Thyroid gland (tissue), 4 donors: ENCODE measurements around the gene JADE3.

Experiments used
- CTCF ChIP-seq, 6 experiments: fragments of 200-600 bp in 3 of 6; fragments of 450-650 bp in 3 of 6; sonication (generic) in 3 of 6; IDR thresholded peaks; one replicate each; pipeline ENCODE4 v1.5.1; 2016 to 2019; ENCODE audit warnings: antibody characterized with exemption in 6 of 6, mild to moderate bottlenecking in 2 of 6, inconsistent platforms in 1 of 6, moderate library complexity in 1 of 6
- POLR2A ChIP-seq, 2 donors: fragments of 450-650 bp; IDR thresholded peaks; one replicate each; pipeline ENCODE4 v1.6.1; 2017; ENCODE audit warnings: antibody characterized with exemption in 2 of 2, mild to moderate bottlenecking in 2 of 2, moderate library complexity in 1 of 2

GRCh38 chrX:47059142-47059874 lies 147.1 kb downstream of the JADE3 start:
- TF ChIP-seq POLR2A (IDR thresholded peaks at IDR 0.05), result no peak
- no peak for TF ChIP-seq CTCF (IDR thresholded peaks at IDR 0.05)
